Endothelial cell of umbilical vein (primary cell): ENCODE data around the gene UBE2E2. TPM values are rescaled to one million over a fixed set of nuclear protein-coding genes. Genes with fewer than 3 reads are reported as not detected.

ENCODE experiments used
- BruUV-seq: library from RNA; stranded (reverse); fragments of 400-500 nt; replicated peaks from 2 replicates; lab custom pipeline; 2021; lab: Mats Ljungman, UMichigan
- CTCF ChIA-PET: fragments of 300-600, 350-600 bp; sonication (Branson Sonifier 250); formaldehyde crosslinking; loops from one replicate; lab custom pipeline; 2021; ENCODE audit warnings: antibody characterized with exemption, inconsistent platforms; lab: Charles Lee
- POLR2A ChIA-PET: fragments of 300-600, 350-600 bp; sonication (Branson Sonifier 250); formaldehyde crosslinking; loops from one replicate; lab custom pipeline; 2021; ENCODE audit warnings: antibody characterized with exemption, inconsistent platforms; lab: Charles Lee
- DNase-seq: peaks from one replicate; pipeline ENCODE4 v3.0.0-alpha.2; 2011; ENCODE audit warnings: low read depth, low spot score
- FAIRE-seq: peaks from 2 replicates; lab custom pipeline; 2011; peaks lifted over from hg19 to GRCh38; lab: Jason Lieb, UNC
- H2AFZ ChIP-seq: 2 replicates; pipeline ENCODE4 v1.6.0; 2012; ENCODE audit warnings: low read depth, low read length, control low read depth, inconsistent platforms
- H3K27ac ChIP-seq: 2 replicates; pipeline ENCODE4 v1.5.1; 2011; ENCODE audit warnings: low read depth, mild to moderate bottlenecking, control low read depth, low read length, moderate library complexity; ENCODE audit not compliant: insufficient read depth
- H3K27me3 ChIP-seq, 2 experiments: 2 replicates each; pipeline versions ENCODE4 v1.6.0 to v1.6.1; 2011; ENCODE audit warnings: low read length in 2 of 2, mixed read lengths in 1 of 2; ENCODE audit not compliant: control insufficient read depth in 2 of 2, insufficient read depth in 2 of 2
- H3K36me3 ChIP-seq, 2 experiments: 2 replicates in 1 of 2; 3 replicates in 1 of 2; pipeline ENCODE4 v1.5.1; 2011; ENCODE audit warnings: low read length in 2 of 2, mild to moderate bottlenecking in 1 of 2, moderate library complexity in 1 of 2; ENCODE audit not compliant: control insufficient read depth in 2 of 2, insufficient read depth in 2 of 2; ENCODE audit errors: extremely low read depth in 1 of 2
- H3K4me1 ChIP-seq: 3 replicates; pipeline ENCODE4 v1.5.1; 2011; ENCODE audit warnings: mild to moderate bottlenecking, low read length; ENCODE audit not compliant: control insufficient read depth, insufficient read depth; ENCODE audit errors: extremely low read depth
- H3K4me2 ChIP-seq: 2 replicates; pipeline ENCODE4 v1.6.1; 2011; ENCODE audit warnings: low read length, control low read depth, mixed read lengths; ENCODE audit not compliant: insufficient read depth
- H3K4me3 ChIP-seq, 3 experiments: fragments of 200-600 bp in 1 of 3; sonication (generic), shearing (Covaris generic) in 1 of 3; replicated peaks in 1 of 3; 2 replicates each; pipeline ENCODE4 v1.5.1; 2011 to 2016; ENCODE audit warnings: control low read depth in 3 of 3, low read length in 3 of 3, mild to moderate bottlenecking in 2 of 3, inconsistent platforms in 1 of 3, low read depth in 1 of 3, moderate library complexity in 1 of 3; ENCODE audit not compliant: insufficient read depth in 1 of 3
- H3K79me2 ChIP-seq: 2 replicates; pipeline ENCODE4 v1.6.0; 2012; ENCODE audit warnings: low read length, inconsistent platforms; ENCODE audit not compliant: control insufficient read depth, insufficient read depth
- H3K9ac ChIP-seq: replicated peaks from 2 replicates; pipeline ENCODE3; 2011; ENCODE audit warnings: low read length, control low read depth; ENCODE audit not compliant: insufficient read depth; ENCODE audit errors: extremely low read depth
- H3K9me1 ChIP-seq: replicated peaks from 3 replicates; pipeline ENCODE4 v1.6.0; 2011; ENCODE audit warnings: mild to moderate bottlenecking, low read length; ENCODE audit not compliant: control insufficient read depth, insufficient read depth; ENCODE audit errors: extremely low read depth
- H3K9me3 ChIP-seq: replicated peaks from 2 replicates; pipeline ENCODE4 v1.5.1; 2012; ENCODE audit warnings: low read length, inconsistent platforms; ENCODE audit not compliant: control insufficient read depth, insufficient read depth
- H4K20me1 ChIP-seq: replicated peaks from 2 replicates; pipeline ENCODE3; 2011; ENCODE audit warnings: mild to moderate bottlenecking, low read length; ENCODE audit not compliant: control insufficient read depth, insufficient read depth; ENCODE audit errors: extremely low read depth
- EZH2 ChIP-seq: IDR thresholded peaks from 2 replicates; pipeline ENCODE4 v1.6.1; 2012; ENCODE audit warnings: borderline replicate concordance, low read depth, mild to moderate bottlenecking, moderate library complexity, low read length, inconsistent platforms; ENCODE audit not compliant: severe bottlenecking
- FOS ChIP-seq: IDR thresholded peaks from 2 replicates; pipeline ENCODE4 v1.6.1; 2011; ENCODE audit warnings: mild to moderate bottlenecking, low read length, moderate library complexity, borderline replicate concordance; ENCODE audit not compliant: insufficient read depth
- GATA2 ChIP-seq: IDR thresholded peaks from 2 replicates; pipeline ENCODE4 v1.7.0; 2011; ENCODE audit warnings: low read depth, mild to moderate bottlenecking, moderate library complexity, mixed read lengths, low read length; ENCODE audit not compliant: insufficient read length, insufficient read depth
- JUN ChIP-seq: IDR thresholded peaks from 2 replicates; pipeline ENCODE4 v1.6.1; 2011; ENCODE audit warnings: borderline replicate concordance, low read depth; ENCODE audit not compliant: insufficient read length, insufficient read depth
- MYC ChIP-seq: IDR thresholded peaks from one replicate; pipeline ENCODE4 v1.6.1; 2011; ENCODE audit warnings: mild to moderate bottlenecking, low read depth, low read length
- POLR2A ChIP-seq: IDR thresholded peaks from 2 replicates; pipeline ENCODE4 v1.6.1; 2012; ENCODE audit warnings: low read depth, mild to moderate bottlenecking, control low read depth, low read length
- POLR2AphosphoS5 ChIP-seq: IDR thresholded peaks from 2 replicates; pipeline ENCODE4 v1.6.1; 2012; ENCODE audit warnings: low read depth, mild to moderate bottlenecking, control low read depth, low read length, moderate library complexity; ENCODE audit not compliant: insufficient read depth
- dilution Hi-C: fragments of 300-500 bp; cut with MboI; formaldehyde crosslinking; loops from one replicate; pipeline ENCODE4 v1.15.0; 2019; ENCODE audit warnings: low sequenced_read_pairs; ENCODE audit not compliant: extremely low pct_ligation_motif_present
- intact Hi-C: fragments of 100-400 bp; cut with micrococcal nuclease; formaldehyde crosslinking; loops from one replicate; pipeline ENCODE4 v1.10.0; 2022
- polyA plus RNA-seq, 4 experiments: library from polyadenylated mRNA; depleted of rRNA in 3 of 4; stranded (reverse) in 3 of 4; unstranded in 1 of 4; fragments of >200 nt; gene quantifications; 2 replicates each; pipeline versions ENCODE4 v1.2.1 to v1.2.3, GENCODE V29; 2011 to 2012; ENCODE audit warnings: missing spikeins in 1 of 4
- total RNA-seq: library from RNA; stranded (reverse); gene quantifications from 2 replicates; pipeline ENCODE4 v1.2.3, GENCODE V29; 2021
- TF ChIP-seq, protein P1 (sequence below), 2 donors: IDR thresholded peaks; 1 replicate in 1 of 2; 2 replicates in 1 of 2; pipeline ENCODE4 v1.5.1; 2011; ENCODE audit warnings: low read length in 2 of 2, mild to moderate bottlenecking in 2 of 2, moderate library complexity in 2 of 2, control low read depth in 1 of 2, inconsistent platforms in 1 of 2, low read depth in 1 of 2; ENCODE audit not compliant: insufficient read depth in 1 of 2; ENCODE audit errors: extremely low read depth in 1 of 2
- TF ChIP-seq, protein P2 (sequence below): IDR thresholded peaks from 2 replicates; pipeline ENCODE4 v1.6.1; 2011; ENCODE audit not compliant: insufficient read depth, insufficient read length

UBE2E2 gene
- total and polyA plus RNA-seq, 2 donors (not counting 3 experiments of a cell fraction or from before 2014, with no cell fraction given), result 37.0 to 45.4 TPM

DNA sequence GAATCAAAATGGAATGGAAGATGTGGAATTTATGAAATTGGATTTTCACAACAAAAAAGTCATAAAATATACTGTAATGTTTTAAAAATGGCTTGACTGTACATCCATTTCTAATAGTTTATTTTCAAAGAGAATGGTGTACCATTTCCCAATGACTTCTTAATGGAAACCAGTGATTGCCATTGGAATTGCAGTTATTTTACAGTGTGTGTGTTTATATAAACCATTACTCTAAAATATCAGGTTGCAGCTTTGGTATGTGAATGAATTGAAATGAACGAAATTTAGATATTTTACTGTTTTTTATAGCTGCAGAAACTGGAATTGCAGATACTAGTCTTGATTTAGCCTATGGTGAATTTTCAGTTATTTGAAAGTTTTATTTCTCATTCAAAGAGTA lies 165.6 kb downstream of the UBE2E2 start:
- no peaks in the 10 kb centered on the region for H3K9me3 ChIP-seq
- H2AFZ ChIP-seq, result no peak overlapping the region
- H3K9me1 ChIP-seq, result peaks cover 3% of the 10 kb centered on the region
- TF ChIP-seq GATA2, result no peak
- no peak for TF ChIP-seq EZH2
- no peak for TF ChIP-seq FOS
- TF ChIP-seq, protein P1, sequence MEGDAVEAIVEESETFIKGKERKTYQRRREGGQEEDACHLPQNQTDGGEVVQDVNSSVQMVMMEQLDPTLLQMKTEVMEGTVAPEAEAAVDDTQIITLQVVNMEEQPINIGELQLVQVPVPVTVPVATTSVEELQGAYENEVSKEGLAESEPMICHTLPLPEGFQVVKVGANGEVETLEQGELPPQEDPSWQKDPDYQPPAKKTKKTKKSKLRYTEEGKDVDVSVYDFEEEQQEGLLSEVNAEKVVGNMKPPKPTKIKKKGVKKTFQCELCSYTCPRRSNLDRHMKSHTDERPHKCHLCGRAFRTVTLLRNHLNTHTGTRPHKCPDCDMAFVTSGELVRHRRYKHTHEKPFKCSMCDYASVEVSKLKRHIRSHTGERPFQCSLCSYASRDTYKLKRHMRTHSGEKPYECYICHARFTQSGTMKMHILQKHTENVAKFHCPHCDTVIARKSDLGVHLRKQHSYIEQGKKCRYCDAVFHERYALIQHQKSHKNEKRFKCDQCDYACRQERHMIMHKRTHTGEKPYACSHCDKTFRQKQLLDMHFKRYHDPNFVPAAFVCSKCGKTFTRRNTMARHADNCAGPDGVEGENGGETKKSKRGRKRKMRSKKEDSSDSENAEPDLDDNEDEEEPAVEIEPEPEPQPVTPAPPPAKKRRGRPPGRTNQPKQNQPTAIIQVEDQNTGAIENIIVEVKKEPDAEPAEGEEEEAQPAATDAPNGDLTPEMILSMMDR (IDR thresholded peaks at IDR 0.05; ENCODE audit: extremely low read depth in 1 of 2, insufficient read depth in 1 of 2, low read depth in 1 of 2, low read length in 2 of 2), result no peak
- no peak for TF ChIP-seq JUN
- no peak for TF ChIP-seq POLR2A
- no peak for TF ChIP-seq MYC
- TF ChIP-seq, protein P2, sequence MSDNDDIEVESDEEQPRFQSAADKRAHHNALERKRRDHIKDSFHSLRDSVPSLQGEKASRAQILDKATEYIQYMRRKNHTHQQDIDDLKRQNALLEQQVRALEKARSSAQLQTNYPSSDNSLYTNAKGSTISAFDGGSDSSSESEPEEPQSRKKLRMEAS, result no peak
- no peak for TF ChIP-seq POLR2AphosphoS5
- H3K9ac ChIP-seq, result no peak overlapping the region
- FAIRE-seq (no peak), DNase-seq (no peak)
- intact Hi-C loops (no loop called here), dilution Hi-C loops (no loop called here)
- no TSS peak for BruUV-seq
- ChIA-PET CTCF (interaction anchor here (0.7 to 1.3 kb wide), 4 partner anchors 8 to 409 kb away, joined by 3 to 4 read pairs (median 4); no protein-coding TSS in a partner anchor), POLR2A (no interaction called here)
- H3K79me2 ChIP-seq, result no peaks in the 10 kb centered on the region
- peaks cover 2% of the 10 kb centered on the region for H3K4me1 ChIP-seq
- no peaks in the 10 kb centered on the region for H3K36me3 ChIP-seq
- H3K4me2 ChIP-seq, result no peak overlapping the region
- H3K27ac ChIP-seq, result no peak overlapping the region
- H3K27me3 ChIP-seq, result no peaks in the 10 kb centered on the region
- no peaks in the 10 kb centered on the region for H4K20me1 ChIP-seq
- no peak overlapping the region for H3K4me3 ChIP-seq
